Tibial nerve (tissue), 4 donors: ENCODE results near the gene CEP164. TPM values are rescaled to one million over a fixed set of nuclear protein-coding genes. Genes with fewer than 3 reads are reported as not detected.

Source experiments
- DNase-seq, 2 donors: peaks; one replicate each; pipeline ENCODE4 v3.0.0-alpha.2; 2019; ENCODE audit warnings: low spot score in 2 of 2
- H3K27ac ChIP-seq, 4 donors: fragments of 200-600 bp; sonication (generic) in 3 of 4; one replicate each; pipeline ENCODE4 v1.5.1; 2017 to 2019; ENCODE audit warnings: mild to moderate bottlenecking in 1 of 4
- H3K27me3 ChIP-seq, 2 donors: fragments of 200-600 bp; sonication (generic) in 1 of 2; one replicate each; pipeline versions ENCODE4 v1.5.1 to v1.6.0; 2017 to 2019
- H3K36me3 ChIP-seq, 3 donors: fragments of 200-600 bp; sonication (generic); one replicate each; pipeline ENCODE4 v1.5.1; 2018 to 2019
- H3K4me1 ChIP-seq, 4 donors: fragments of 200-600 bp; sonication (generic) in 3 of 4; one replicate each; pipeline ENCODE4 v1.5.1; 2017 to 2019
- H3K4me3 ChIP-seq, 4 donors: fragments of 200-600 bp; sonication (generic) in 3 of 4; one replicate each; pipeline ENCODE4 v1.5.1; 2017 to 2019; ENCODE audit warnings: mild to moderate bottlenecking in 1 of 4, moderate library complexity in 1 of 4
- H3K9me3 ChIP-seq, 4 donors: fragments of 200-600 bp; sonication (generic) in 3 of 4; one replicate each; pipeline ENCODE4 v1.5.1; 2017 to 2019
- EP300 ChIP-seq, 2 donors: sonication (generic); formaldehyde crosslinking; IDR thresholded peaks; one replicate each; pipeline ENCODE4 v1.6.1; 2017; ENCODE audit warnings: antibody characterized with exemption in 2 of 2, mild to moderate bottlenecking in 1 of 2
- POLR2A ChIP-seq, 2 donors: fragments of 450-650 bp; IDR thresholded peaks; one replicate each; pipeline ENCODE4 v1.6.1; 2017; ENCODE audit warnings: antibody characterized with exemption in 2 of 2, mild to moderate bottlenecking in 2 of 2, moderate library complexity in 2 of 2
- WGBS, 2 donors: methylation state at CpG; one replicate each; pipeline ENCODE4 v1.1.5; 2018; 5-methylcytosine and 5-hydroxymethylcytosine counted together
- total RNA-seq, 4 donors: library from RNA; depleted of rRNA; stranded (reverse); fragments of >200 nt; gene quantifications; one replicate each; pipeline ENCODE4 v1.1.0, GENCODE V29; 2016
- TF ChIP-seq, protein P1 (sequence below), 5 experiments: fragments of 200-600 bp in 3 of 5; fragments of 450-650 bp in 2 of 5; sonication (generic) in 3 of 5; IDR thresholded peaks; one replicate each; pipeline ENCODE4 v1.5.1; 2016 to 2019; ENCODE audit warnings: antibody characterized with exemption in 5 of 5, mild to moderate bottlenecking in 3 of 5, moderate library complexity in 2 of 5

The CEP164 gene
- total RNA-seq, 4 donors from 2014 or later, result 23.9 to 53.4 (median 39.4) TPM

DNA sequence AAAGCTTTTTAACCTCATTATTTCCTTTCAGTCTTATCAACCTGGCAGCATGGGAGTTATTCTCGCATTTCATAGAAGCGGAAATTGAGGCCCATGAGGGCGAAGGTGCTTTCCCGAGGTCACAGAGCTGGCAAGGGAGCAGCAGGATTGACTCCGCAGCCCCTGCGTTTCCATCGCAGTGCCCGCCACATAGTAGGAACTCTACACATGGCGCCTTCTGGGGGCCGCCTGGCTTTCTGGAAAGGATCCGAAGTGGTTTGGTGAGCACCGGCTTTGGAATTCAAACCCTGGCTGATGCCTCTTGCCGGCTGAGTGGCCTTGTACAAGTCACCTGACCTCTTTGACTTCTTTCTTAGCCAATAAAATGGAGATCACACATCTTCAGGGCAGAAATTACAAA lies 93.4 kb downstream of the CEP164 start:
- H3K36me3 ChIP-seq, result no peaks in the 10 kb centered on the region
- H3K4me1 ChIP-seq, result peaks cover 0 to 2% (median 0%) of the 10 kb centered on the region in 4 donors
- H3K27me3 ChIP-seq, result no peaks in the 10 kb centered on the region
- no peak for DNase-seq
- H3K27ac ChIP-seq, result no peak overlapping the region
- H3K9me3 ChIP-seq, result no peaks in the 10 kb centered on the region
- WGBS, 2 donors, result 84 to 91% methylated on average over 13 of the region's 13 CpGs
- no peak for TF ChIP-seq EP300 (IDR thresholded peaks at IDR 0.05)
- TF ChIP-seq POLR2A (IDR thresholded peaks at IDR 0.05), result no peak
- TF ChIP-seq, protein P1, sequence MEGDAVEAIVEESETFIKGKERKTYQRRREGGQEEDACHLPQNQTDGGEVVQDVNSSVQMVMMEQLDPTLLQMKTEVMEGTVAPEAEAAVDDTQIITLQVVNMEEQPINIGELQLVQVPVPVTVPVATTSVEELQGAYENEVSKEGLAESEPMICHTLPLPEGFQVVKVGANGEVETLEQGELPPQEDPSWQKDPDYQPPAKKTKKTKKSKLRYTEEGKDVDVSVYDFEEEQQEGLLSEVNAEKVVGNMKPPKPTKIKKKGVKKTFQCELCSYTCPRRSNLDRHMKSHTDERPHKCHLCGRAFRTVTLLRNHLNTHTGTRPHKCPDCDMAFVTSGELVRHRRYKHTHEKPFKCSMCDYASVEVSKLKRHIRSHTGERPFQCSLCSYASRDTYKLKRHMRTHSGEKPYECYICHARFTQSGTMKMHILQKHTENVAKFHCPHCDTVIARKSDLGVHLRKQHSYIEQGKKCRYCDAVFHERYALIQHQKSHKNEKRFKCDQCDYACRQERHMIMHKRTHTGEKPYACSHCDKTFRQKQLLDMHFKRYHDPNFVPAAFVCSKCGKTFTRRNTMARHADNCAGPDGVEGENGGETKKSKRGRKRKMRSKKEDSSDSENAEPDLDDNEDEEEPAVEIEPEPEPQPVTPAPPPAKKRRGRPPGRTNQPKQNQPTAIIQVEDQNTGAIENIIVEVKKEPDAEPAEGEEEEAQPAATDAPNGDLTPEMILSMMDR (IDR thresholded peaks at IDR 0.05), result no peak
- no peak overlapping the region for H3K4me3 ChIP-seq

DNA sequence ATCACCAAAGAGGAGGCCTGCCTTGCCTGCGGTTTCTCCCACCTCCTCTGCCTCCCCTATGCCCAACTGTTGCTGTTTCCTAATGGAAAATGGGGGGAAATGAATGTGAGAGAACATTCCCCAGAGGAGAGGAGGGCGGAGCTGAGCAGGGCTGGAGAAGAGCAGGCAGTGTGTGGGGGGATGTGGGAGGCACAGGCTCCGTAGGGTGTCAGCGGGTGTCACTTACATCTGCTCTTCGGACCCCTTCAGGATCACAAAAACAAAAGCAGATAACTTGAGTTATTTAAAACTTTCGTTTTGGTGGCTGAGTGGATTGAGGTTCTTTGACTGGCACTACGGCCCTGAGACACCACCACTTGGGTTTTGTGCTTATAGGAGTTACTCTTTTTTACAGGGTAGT lies 93.8 kb downstream of the CEP164 start:
- Histone ChIP-seq H3K27ac (no peak overlapping the region), H3K27me3 (no peaks in the 10 kb centered on the region), H3K4me3 (no peak overlapping the region), H3K4me1 (peaks cover 0 to 6% (median 0%) of the 10 kb centered on the region in 4 donors), H3K36me3 (no peaks in the 10 kb centered on the region), H3K9me3 (no peaks in the 10 kb centered on the region)
- DNase-seq, result no peak
- TF ChIP-seq, protein P1 (IDR thresholded peaks at IDR 0.05), result no peak
- no peak for TF ChIP-seq POLR2A (IDR thresholded peaks at IDR 0.05)
- no peak for TF ChIP-seq EP300 (IDR thresholded peaks at IDR 0.05)
- 77 to 83% methylated on average over 7 of the region's 7 CpGs for WGBS, 2 donors

DNA sequence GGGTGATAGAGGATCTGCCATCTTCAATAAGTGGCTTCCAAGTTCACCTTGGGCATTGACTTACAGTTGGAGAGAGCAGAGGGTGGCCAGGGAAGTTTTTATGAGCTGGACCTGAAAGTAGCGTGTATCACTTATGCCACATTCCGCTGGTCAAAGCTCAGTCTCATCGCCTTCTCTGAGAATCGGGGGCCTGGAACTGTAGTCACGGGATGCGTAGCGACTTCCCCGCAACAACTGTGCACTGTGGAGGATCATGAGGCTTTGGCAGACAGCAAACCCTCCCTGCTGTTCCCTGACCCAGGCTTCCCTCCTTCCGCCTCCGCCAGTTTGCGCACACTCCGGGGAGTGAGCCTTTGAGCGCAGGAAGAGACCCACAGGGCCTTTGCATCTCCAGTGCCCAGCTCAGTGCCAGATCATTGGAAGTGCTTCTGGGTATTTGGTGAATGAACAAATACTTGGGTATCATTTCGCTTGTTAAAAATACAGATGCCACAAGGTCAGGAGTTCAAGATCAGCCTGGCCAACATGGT lies 95.5 kb downstream of the CEP164 start:
- Histone ChIP-seq H3K9me3 (no peaks in the 10 kb centered on the region), H3K27ac (no peak overlapping the region), H3K36me3 (no peaks in the 10 kb centered on the region), H3K27me3 (no peaks in the 10 kb centered on the region), H3K4me3 (no peak overlapping the region), H3K4me1 (peaks cover 0 to 7% (median 0%) of the 10 kb centered on the region in 4 donors)
- no peak for DNase-seq
- TF ChIP-seq POLR2A (IDR thresholded peaks at IDR 0.05), result no peak
- TF ChIP-seq, protein P1 (IDR thresholded peaks at IDR 0.05), result no peak
- no peak for TF ChIP-seq EP300 (IDR thresholded peaks at IDR 0.05)
- 84 to 90% methylated on average over 14 of the region's 14 CpGs for WGBS, 2 donors

DNA sequence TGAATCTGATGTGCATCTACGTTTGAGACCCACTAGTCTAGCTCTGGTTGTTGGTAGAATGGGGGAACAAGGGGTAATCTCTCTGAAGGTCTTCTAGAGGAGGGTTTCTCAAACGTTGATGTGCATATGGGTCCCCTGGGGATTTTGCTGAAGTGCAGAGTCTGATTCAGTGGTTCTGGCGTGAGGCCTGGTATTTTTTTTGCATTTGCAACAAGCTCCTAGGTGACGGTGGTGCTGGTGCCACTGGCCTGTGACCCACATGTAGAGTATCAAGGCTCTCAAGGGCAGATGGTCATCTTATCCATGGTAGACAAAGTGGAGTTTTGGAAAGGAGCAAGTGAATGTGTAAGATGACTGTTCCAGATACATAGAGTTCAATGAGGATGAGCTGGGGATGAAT lies 97.1 kb downstream of the CEP164 start:
- TF ChIP-seq POLR2A (IDR thresholded peaks at IDR 0.05) (no peak), EP300 (IDR thresholded peaks at IDR 0.05) (no peak)
- TF ChIP-seq, protein P1 (IDR thresholded peaks at IDR 0.05), result no peak
- 60 to 62% methylated on average over 4 of the region's 4 CpGs for WGBS, 2 donors
- H3K36me3 ChIP-seq, result no peaks in the 10 kb centered on the region
- H3K27ac ChIP-seq, result no peak overlapping the region
- peaks cover 0 to 5% of the 10 kb centered on the region in 2 donors for H3K27me3 ChIP-seq
- H3K4me1 ChIP-seq, result peaks cover 0 to 7% (median 0%) of the 10 kb centered on the region in 4 donors
- DNase-seq, result no peak
- no peak overlapping the region for H3K4me3 ChIP-seq
- H3K9me3 ChIP-seq, result no peaks in the 10 kb centered on the region

DNA sequence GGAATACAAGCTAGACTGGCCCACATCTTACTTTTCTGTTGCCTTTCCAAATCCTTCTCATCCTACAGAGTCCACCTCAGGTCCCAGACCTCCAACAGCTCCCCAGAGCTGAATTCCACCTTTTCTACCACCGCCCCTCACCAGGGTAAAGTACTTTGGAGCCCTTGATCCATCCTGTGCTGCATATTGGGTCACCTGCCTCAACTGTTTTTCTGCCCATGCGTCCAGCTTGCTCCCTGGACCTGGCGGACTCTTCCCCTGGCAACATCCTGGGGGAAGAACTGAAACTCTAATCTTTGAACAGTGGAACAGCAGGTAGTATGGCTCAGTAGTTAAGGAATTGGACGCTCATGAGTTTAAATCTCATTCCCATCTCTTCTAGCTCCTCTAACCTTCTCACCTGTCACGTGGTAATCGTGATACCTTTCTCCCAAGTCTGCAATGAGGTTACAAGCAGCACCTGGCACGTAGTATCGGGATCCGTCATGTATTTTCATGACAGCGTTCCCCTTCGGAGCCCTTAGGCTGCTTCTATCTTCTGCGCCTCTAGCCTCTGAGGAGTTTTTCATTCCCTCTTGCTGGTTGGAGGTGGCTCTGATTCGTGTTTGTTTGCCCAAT lies 98.1 kb downstream of the CEP164 start:
- TF ChIP-seq, protein P1 (IDR thresholded peaks at IDR 0.05), result no peak
- no peak for TF ChIP-seq EP300 (IDR thresholded peaks at IDR 0.05)
- TF ChIP-seq POLR2A (IDR thresholded peaks at IDR 0.05), result no peak
- no peaks in the 10 kb centered on the region for H3K9me3 ChIP-seq
- H3K4me1 ChIP-seq, result peaks cover 0 to 7% (median 0%) of the 10 kb centered on the region in 4 donors
- H3K4me3 ChIP-seq, result no peak overlapping the region
- no peak for DNase-seq
- 54 to 57% methylated on average over 13 of the region's 13 CpGs for WGBS, 2 donors
- H3K27me3 ChIP-seq, result peaks cover 0 to 5% of the 10 kb centered on the region in 2 donors
- peaks cover 0 to under 1% (median 0%) of the 10 kb centered on the region in 3 donors for H3K36me3 ChIP-seq
- H3K27ac ChIP-seq, result no peak overlapping the region
